Testis (tissue), 3 donors: ENCODE results near the gene RBM28. TPM values are rescaled to one million over a fixed set of nuclear protein-coding genes. Genes with fewer than 3 reads are reported as not detected.

Experiments
- DNase-seq: peaks from one replicate; pipeline ENCODE4 v3.0.0-alpha.2; 2019
- H3K27ac ChIP-seq, 2 donors: fragments of 200-600 bp; sonication (generic); one replicate each; pipeline ENCODE4 v1.5.1; 2019
- H3K27me3 ChIP-seq: fragments of 200-600 bp; sonication (generic); one replicate; pipeline ENCODE4 v1.5.1; 2019
- H3K36me3 ChIP-seq: fragments of 200-600 bp; sonication (generic); one replicate; pipeline ENCODE4 v1.5.1; 2017; ENCODE audit warnings: low read depth; ENCODE audit errors: missing control alignments
- H3K4me1 ChIP-seq: fragments of 200-600 bp; sonication (generic); one replicate; pipeline ENCODE4 v1.5.1; 2019
- H3K4me3 ChIP-seq, 2 donors: fragments of 200-600 bp; sonication (generic); one replicate each; pipeline ENCODE4 v1.5.1; 2017 to 2019
- H3K9me3 ChIP-seq: fragments of 200-600 bp; sonication (generic); one replicate; pipeline ENCODE4 v1.5.1; 2017
- CTCF ChIP-seq, 3 experiments: fragments of 450-650 bp in 2 of 3; fragments of 200-600 bp in 1 of 3; sonication (generic) in 1 of 3; IDR thresholded peaks; one replicate each; pipeline ENCODE4 v1.5.1; 2016 to 2019; ENCODE audit warnings: antibody characterized with exemption in 3 of 3, mild to moderate bottlenecking in 2 of 3, moderate library complexity in 1 of 3
- POLR2A ChIP-seq: fragments of 450-650 bp; IDR thresholded peaks from one replicate; pipeline ENCODE4 v1.6.1; 2017; ENCODE audit warnings: antibody characterized with exemption, mild to moderate bottlenecking, moderate library complexity
- WGBS, 2 donors: methylation state at CpG; one replicate each; pipeline ENCODE4 v1.1.5; 2018; 5-methylcytosine and 5-hydroxymethylcytosine counted together
- intact Hi-C: fragments of 100-400 bp; cut with DNase I; formaldehyde crosslinking; loops from one replicate; pipeline ENCODE4 v1.15.1; 2023; ENCODE audit warnings: low total_unique reads
- polyA plus RNA-seq: library from polyadenylated mRNA; stranded (reverse); fragments of 350-450 nt; fragmentation: Illumina TruSeq; extraction: RNeasy Lipid Tissue Mini Kit (QIAGEN cat#74804); gene quantifications from one replicate; pipeline ENCODE4 v1.2.3, GENCODE V29; 2014; ENCODE audit warnings: low read depth, low replicate concordance; ENCODE audit not compliant: insufficient read depth
- total RNA-seq, 2 donors: library from RNA; depleted of rRNA; stranded (reverse); fragments of >200 nt; gene quantifications; one replicate each; pipeline ENCODE4 v1.2.3, GENCODE V29; 2016

Gene RBM28
- total and polyA plus RNA-seq, 3 donors from 2014 or later: 25.7 to 58.3 (median 54.5) TPM

- Histone ChIP-seq H3K4me3 (no peak overlapping the region), H3K4me1 (no peaks in the 10 kb centered on the region), H3K9me3 (no peaks in the 10 kb centered on the region), H3K27ac (no peak overlapping the region), H3K36me3 (no peaks in the 10 kb centered on the region), H3K27me3 (no peaks in the 10 kb centered on the region)
- no peak for DNase-seq
- intact Hi-C loops: no loop called here
- 94 to 95% methylated on average over 5 of the region's 5 CpGs for WGBS, 2 donors
- TF ChIP-seq CTCF (IDR thresholded peaks at IDR 0.05) (no peak), POLR2A (no peak)
Observed at GRCh38 chr7:128309976-128310375, 33.7 kb downstream of the RBM28 start.

GRCh38 chr7:128309124-128309523, 34.6 kb downstream of the RBM28 start:
- Histone ChIP-seq H3K27ac (no peak overlapping the region), H3K4me1 (no peaks in the 10 kb centered on the region), H3K27me3 (no peaks in the 10 kb centered on the region), H3K9me3 (no peaks in the 10 kb centered on the region), H3K36me3 (no peaks in the 10 kb centered on the region), H3K4me3 (no peak overlapping the region)
- TF ChIP-seq POLR2A: no peak
- no peak for TF ChIP-seq CTCF (IDR thresholded peaks at IDR 0.05)
- DNase-seq: no peak
- intact Hi-C loops: no loop called here
- WGBS, 2 donors: 90 to 91% methylated on average over 6 of the region's 6 CpGs

GRCh38 chr7:128307061-128307460, 36.6 kb downstream of the RBM28 start:
- Histone ChIP-seq H3K27ac (no peak overlapping the region), H3K4me1 (no peaks in the 10 kb centered on the region), H3K27me3 (no peaks in the 10 kb centered on the region), H3K36me3 (no peaks in the 10 kb centered on the region), H3K4me3 (no peak overlapping the region), H3K9me3 (no peaks in the 10 kb centered on the region)
- intact Hi-C loops: no loop called here
- WGBS, 2 donors: 91 to 95% methylated on average over 2 of the region's 2 CpGs
- no peak for TF ChIP-seq POLR2A
- TF ChIP-seq CTCF (IDR thresholded peaks at IDR 0.05): no peak
- DNase-seq: no peak

GRCh38 chr7:128304212-128304611, 39.5 kb downstream of the RBM28 start:
- no peak overlapping the region for H3K27ac ChIP-seq
- intact Hi-C loops: no loop called here
- no peaks in the 10 kb centered on the region for H3K36me3 ChIP-seq
- WGBS, 2 donors: 88 to 95% methylated on average over 1 of the region's 1 CpG
- H3K27me3 ChIP-seq: no peaks in the 10 kb centered on the region
- TF ChIP-seq CTCF (IDR thresholded peaks at IDR 0.05) (no peak), POLR2A (no peak)
- peaks cover under 1% of the 10 kb centered on the region for H3K4me1 ChIP-seq
- no peak for DNase-seq
- H3K9me3 ChIP-seq: no peaks in the 10 kb centered on the region
- H3K4me3 ChIP-seq: no peak overlapping the region

GRCh38 chr7:128303643-128304042, 40.1 kb downstream of the RBM28 start:
- TF ChIP-seq CTCF (IDR thresholded peaks at IDR 0.05) (no peak), POLR2A (no peak)
- Histone ChIP-seq H3K9me3 (no peaks in the 10 kb centered on the region), H3K4me1 (peaks cover 6% of the 10 kb centered on the region), H3K36me3 (no peaks in the 10 kb centered on the region), H3K4me3 (no peak overlapping the region), H3K27me3 (no peaks in the 10 kb centered on the region), H3K27ac (no peak overlapping the region)
- intact Hi-C loops: no loop called here
- WGBS, 2 donors: 90 to 93% methylated on average over 5 of the region's 5 CpGs
- DNase-seq: no peak
